Endodermal cell (in vitro differentiated cells): ENCODE measurements around the gene SGCD. TPM values are rescaled to one million over a fixed set of nuclear protein-coding genes. Genes with fewer than 3 reads are reported as not detected.

ENCODE experiments used
- DNase-seq: peaks from one replicate; pipeline ENCODE4 v3.0.0-alpha.2; 2017
- H3K27ac ChIP-seq: 2 replicates; pipeline ENCODE4 v1.5.1; 2013; ENCODE audit warnings: mild to moderate bottlenecking, low read depth, low read length, moderate library complexity
- H3K27me3 ChIP-seq: 2 replicates; pipeline ENCODE4 v1.6.1; 2013; ENCODE audit warnings: mild to moderate bottlenecking, low read length, moderate library complexity; ENCODE audit not compliant: insufficient read depth, control insufficient read depth, poor library complexity, severe bottlenecking
- H3K36me3 ChIP-seq: 2 replicates; pipeline ENCODE4 v1.7.0; 2013; ENCODE audit warnings: mild to moderate bottlenecking, low read length, moderate library complexity; ENCODE audit not compliant: control insufficient read depth, insufficient read depth
- H3K4me1 ChIP-seq: one replicate; pipeline ENCODE4 v1.7.0; 2013; ENCODE audit warnings: low read length; ENCODE audit not compliant: control insufficient read depth, insufficient read depth
- H3K4me3 ChIP-seq: 2 replicates; pipeline ENCODE4 v1.5.1; 2013; ENCODE audit warnings: mild to moderate bottlenecking, low read length, moderate library complexity
- H3K9ac ChIP-seq: 2 replicates; pipeline ENCODE4 v1.6.1; 2013; ENCODE audit warnings: mild to moderate bottlenecking, low read length, moderate library complexity; ENCODE audit not compliant: poor library complexity, severe bottlenecking; ENCODE audit errors: extremely low read depth
- H3K9me3 ChIP-seq: 2 replicates; pipeline ENCODE4 v1.6.1; 2013; ENCODE audit warnings: mild to moderate bottlenecking, low read length, moderate library complexity; ENCODE audit not compliant: control insufficient read depth
- H3K27ac Mint-ChIP-seq: 2 replicates; pipeline ENCODE4 v1.8.0; 2020; ENCODE audit warnings: mixed read lengths
- H3K27me3 Mint-ChIP-seq: 2 replicates; pipeline ENCODE4 v1.8.0; 2021; ENCODE audit warnings: mild to moderate bottlenecking, mixed read lengths; ENCODE audit not compliant: insufficient read depth
- H3K36me3 Mint-ChIP-seq: 2 replicates; pipeline ENCODE4 v1.8.0; 2020; ENCODE audit warnings: low read depth, mixed read lengths
- H3K4me1 Mint-ChIP-seq: 2 replicates; pipeline ENCODE4 v1.8.0; 2020; ENCODE audit warnings: mixed read lengths
- H3K4me3 Mint-ChIP-seq: 2 replicates; pipeline ENCODE4 v1.8.0; 2020; ENCODE audit warnings: mild to moderate bottlenecking, moderate library complexity, mixed read lengths
- H3K9me3 Mint-ChIP-seq: 2 replicates; pipeline ENCODE4 v1.8.0; 2020; ENCODE audit warnings: mild to moderate bottlenecking, mixed read lengths
- CTCF ChIP-seq: fragments of 200-600 bp; sonication (generic); conservative IDR thresholded peaks from 2 replicates; pipeline ENCODE4 v1.5.0; 2021; ENCODE audit warnings: antibody characterized with exemption, mild to moderate bottlenecking
- WGBS, 2 experiments: methylation state at CpG; one replicate each; pipeline versions ENCODE4 v1.1.5 to v1.1.7; 2013; ENCODE audit warnings: missing lambda C conversion rate in 2 of 2, mixed read lengths in 1 of 2; ENCODE audit not compliant: insufficient coverage in 1 of 2, insufficient read length in 1 of 2; 5-methylcytosine and 5-hydroxymethylcytosine counted together
- total RNA-seq, 2 donors: library from RNA; stranded (reverse); fragmentation: NEBNext Ultra II Directional in 1 of 2; extraction: Animal tissue kit (Norgen Biotek cat#: 25700) in 1 of 2; gene quantifications; 2 replicates in 1 of 2; 3 replicates in 1 of 2; pipeline ENCODE4 v1.2.1, GENCODE V29; 2021

The SGCD gene
- total RNA-seq, 2 donors from 2014 or later, result 0.04 to 0.42 TPM

GRCh38 chr5:156505101-156505500 lies 178.1 kb downstream of the SGCD start:
- Mint-ChIP-seq H3K27me3 (no peaks in the 10 kb centered on the region), H3K36me3 (no peaks in the 10 kb centered on the region), H3K9me3 (no peaks in the 10 kb centered on the region), H3K4me1 (no peaks in the 10 kb centered on the region), H3K27ac (no peak overlapping the region), H3K4me3 (no peak overlapping the region)
- Histone ChIP-seq H3K9me3 (no peaks in the 10 kb centered on the region), H3K4me1 (no peaks in the 10 kb centered on the region), H3K27ac (no peak overlapping the region), H3K36me3 (no peaks in the 10 kb centered on the region), H3K27me3 (no peaks in the 10 kb centered on the region), H3K4me3 (no peak overlapping the region), H3K9ac (no peak overlapping the region)
- TF ChIP-seq CTCF, result no peak
- WGBS, 2 experiments, result 92 to 95% methylated on average over 5 of the region's 5 CpGs
- DNase-seq, result no peak

- no peak for TF ChIP-seq CTCF
- no peak for DNase-seq
- H3K27me3 Mint-ChIP-seq, result no peaks in the 10 kb centered on the region
- no peak overlapping the region for H3K27ac ChIP-seq
- H3K36me3 Mint-ChIP-seq, result no peaks in the 10 kb centered on the region
- no peaks in the 10 kb centered on the region for H3K36me3 ChIP-seq
- H3K4me3 Mint-ChIP-seq, result no peak overlapping the region
- H3K27ac Mint-ChIP-seq, result no peak overlapping the region
- peaks cover 3% of the 10 kb centered on the region for H3K9me3 Mint-ChIP-seq
- no peaks in the 10 kb centered on the region for H3K4me1 ChIP-seq
- peaks cover 7% of the 10 kb centered on the region for H3K9me3 ChIP-seq
- no peaks in the 10 kb centered on the region for H3K27me3 ChIP-seq
- H3K4me1 Mint-ChIP-seq, result peaks cover 5% of the 10 kb centered on the region
- H3K4me3 ChIP-seq, result no peak overlapping the region
- H3K9ac ChIP-seq, result no peak overlapping the region
- 81 to 86% methylated on average over 2 of the region's 2 CpGs for WGBS, 2 experiments
Measured at GRCh38 chr5:156513123-156513815, 186.3 kb downstream of the SGCD start.

GRCh38 chr5:156515121-156515520 lies 188.2 kb downstream of the SGCD start:
- Mint-ChIP-seq H3K27me3 (no peaks in the 10 kb centered on the region), H3K9me3 (peaks cover 9% of the 10 kb centered on the region), H3K27ac (no peak overlapping the region), H3K4me1 (peaks cover 5% of the 10 kb centered on the region), H3K36me3 (no peaks in the 10 kb centered on the region), H3K4me3 (no peak overlapping the region)
- no peak for DNase-seq
- 86% methylated on average over 2 of the region's 2 CpGs; no CpG with 5 or more reads in 1 of the 2 experiments for WGBS, 2 experiments
- H3K36me3 ChIP-seq, result no peaks in the 10 kb centered on the region
- no peak overlapping the region for H3K4me3 ChIP-seq
- H3K9ac ChIP-seq, result no peak overlapping the region
- H3K27ac ChIP-seq, result no peak overlapping the region
- no peaks in the 10 kb centered on the region for H3K4me1 ChIP-seq
- TF ChIP-seq CTCF, result no peak
- H3K9me3 ChIP-seq, result peaks cover 15% of the 10 kb centered on the region
- H3K27me3 ChIP-seq, result no peaks in the 10 kb centered on the region
